HCT116 (cell line): ENCODE data around the gene GP1BA.

ENCODE experiments used
- ATF3 ChIP-seq: IDR thresholded peaks from 2 replicates; pipeline ENCODE4 v1.6.1; 2012
- CEBPB ChIP-seq: IDR thresholded peaks from 2 replicates; pipeline ENCODE4 v1.6.1; 2012; ENCODE audit warnings: low read depth
- CTCF ChIP-seq, 3 experiments: fragments of 200-600 bp in 1 of 3; sonication (generic) in 1 of 3; IDR thresholded peaks in 2 of 3; conservative IDR thresholded peaks in 1 of 3; 2 replicates each; pipeline ENCODE4 v1.5.1; 2012 to 2017; ENCODE audit warnings: low read depth in 2 of 3, low read length in 2 of 3, antibody characterized with exemption in 1 of 3, borderline replicate concordance in 1 of 3, control low read depth in 1 of 3, mild to moderate bottlenecking in 1 of 3, mixed read lengths in 1 of 3, mixed run types in 1 of 3, moderate library complexity in 1 of 3; ENCODE audit not compliant: insufficient read depth in 1 of 3
- EZH2 ChIP-seq: fragments of 200-600 bp; sonication (generic); IDR thresholded peaks from 2 replicates; pipeline ENCODE4 v1.6.1; 2017; ENCODE audit warnings: antibody characterized with exemption, mixed run types
- POLR2A ChIP-seq: IDR thresholded peaks from 2 replicates; pipeline ENCODE4 v1.7.0; 2011; ENCODE audit warnings: borderline replicate concordance; ENCODE audit not compliant: insufficient read depth, insufficient read length; ENCODE audit errors: extremely low read depth
- POLR2AphosphoS5 ChIP-seq: IDR thresholded peaks from 2 replicates; pipeline ENCODE4 v1.6.1; 2011; ENCODE audit warnings: mild to moderate bottlenecking, low read depth, low read length, moderate library complexity
- RAD21 ChIP-seq: IDR thresholded peaks from 2 replicates; pipeline ENCODE4 v1.6.1; 2012; ENCODE audit warnings: low read depth, mild to moderate bottlenecking
- REST ChIP-seq: IDR thresholded peaks from 2 replicates; pipeline ENCODE4 v1.6.1; 2012; ENCODE audit warnings: low read depth
- SIN3A ChIP-seq: IDR thresholded peaks from 2 replicates; pipeline ENCODE4 v1.6.1; 2012; ENCODE audit warnings: low read depth
- SRF ChIP-seq: IDR thresholded peaks from 2 replicates; pipeline ENCODE4 v1.6.1; 2012; ENCODE audit warnings: low read depth
- ZFX ChIP-seq: fragments of 450-650 bp; IDR thresholded peaks from 2 replicates; pipeline ENCODE4 v1.6.1; 2017
- ZNF274 ChIP-seq: fragments of 200-500 bp; sonication (Bioruptor generic); IDR thresholded peaks from 2 replicates; pipeline ENCODE4 v1.6.1; 2014; ENCODE audit warnings: mild to moderate bottlenecking, low read depth, low read length, inconsistent platforms

DNA sequence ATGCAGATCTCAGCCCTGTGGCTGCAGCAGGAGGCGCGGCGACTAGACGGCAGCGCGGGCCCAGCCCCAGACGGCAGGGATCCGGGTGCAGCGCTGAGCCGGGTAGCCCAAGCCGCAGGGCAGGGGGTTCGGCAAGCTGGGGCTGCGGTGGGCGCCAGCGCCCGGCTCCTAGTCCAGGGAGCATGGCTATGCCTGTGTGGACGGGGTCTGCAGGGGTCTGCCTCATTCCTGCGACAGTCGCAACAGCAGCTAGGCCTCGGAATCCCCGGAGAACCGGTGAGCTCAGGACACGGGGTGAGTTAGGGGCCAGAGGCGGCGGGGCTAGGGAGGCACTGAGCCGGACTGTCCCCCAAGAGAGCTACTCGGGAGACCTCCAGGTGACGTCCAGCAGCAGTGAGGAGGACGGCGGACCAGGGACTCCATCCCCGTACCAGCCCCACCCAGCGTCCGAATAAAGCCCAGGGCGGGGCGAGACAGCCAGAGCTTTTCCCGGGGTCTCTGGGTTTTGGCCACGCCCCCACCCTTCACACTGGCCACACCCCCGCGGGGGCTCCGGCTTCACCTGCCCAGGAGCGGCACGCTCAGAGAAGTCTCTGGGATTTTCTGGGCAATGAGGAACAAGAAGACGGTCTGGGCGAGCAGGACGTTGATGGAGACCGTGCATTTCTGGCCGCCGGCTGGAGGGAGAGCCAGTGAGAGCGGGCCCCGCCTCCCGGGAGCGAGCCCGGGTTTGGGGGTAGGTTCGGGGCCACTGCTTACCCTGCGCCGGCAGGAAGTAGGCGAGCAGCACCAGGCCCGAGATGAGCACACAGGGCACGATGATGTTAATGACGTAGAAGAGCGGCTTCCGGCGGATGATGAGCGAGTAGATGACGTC is 31.6 kb upstream of the GP1BA start:
- TF ChIP-seq ZNF274 (no peak), ZFX (no peak), CEBPB (no peak), RAD21 (no peak), EZH2 (no peak), CTCF (IDR thresholded peaks at IDR 0.05 in 2 of 3, conservative IDR thresholded peaks at IDR 0.05 in 1 of 3; ENCODE audit: borderline replicate concordance in 1 of 3, insufficient read depth in 1 of 3, low read depth in 2 of 3, low read length in 2 of 3) (no peak), REST (no peak), POLR2AphosphoS5 (no peak), POLR2A (no peak), ATF3 (no peak), SRF (no peak), SIN3A (no peak)
